ENCODE data around the gene ADPRM. TPM values are rescaled to one million over a fixed set of nuclear protein-coding genes. Genes with fewer than 3 reads are reported as not detected.

ADPRM gene
- total RNA-seq, 1 experiment from 2014 or later, result 2.9 TPM

DNA sequence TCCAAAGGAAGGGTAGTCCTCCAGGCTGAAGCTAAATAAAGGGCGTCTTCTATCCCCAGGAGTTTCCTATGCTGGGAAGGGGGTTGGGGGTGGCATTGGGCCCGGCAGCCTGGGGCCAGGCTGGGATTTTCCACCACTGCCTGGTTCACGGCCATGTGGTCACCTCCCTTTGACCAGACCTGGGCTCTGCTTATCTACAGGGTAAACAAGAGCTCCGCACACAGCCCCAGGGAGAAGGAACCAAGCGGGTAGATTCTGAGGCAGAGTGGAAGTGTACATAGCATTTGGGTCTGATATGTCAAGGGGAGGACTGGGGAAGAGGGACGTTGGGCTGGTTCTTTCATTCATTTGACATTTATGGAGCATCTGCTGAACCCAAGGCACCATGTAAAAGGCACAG is 59.7 kb downstream of the ADPRM start:
- Histone ChIP-seq H3K27ac (ENCODE audit: low read length) (no peak overlapping the region), H3K9ac (ENCODE audit: low read length) (no peak overlapping the region), H4K20me1 (ENCODE audit: low read length) (no peaks in the 10 kb centered on the region), H3K9me2 (replicated peaks; ENCODE audit: low read length) (no peaks in the 10 kb centered on the region), H3K36me3 (ENCODE audit: low read depth, low read length) (no peaks in the 10 kb centered on the region), H3F3A (ENCODE audit: low read length, unreplicated experiment) (no peaks in the 10 kb centered on the region), H3K4me2 (ENCODE audit: low read length) (no peak overlapping the region), H3K4me1 (ENCODE audit: insufficient read depth, low read length) (no peaks in the 10 kb centered on the region; the same call in 1 of the 2 replicates), H3K27me3 (ENCODE audit: low read length) (no peaks in the 10 kb centered on the region), H3K9me3 (ENCODE audit: low read length) (no peaks in the 10 kb centered on the region), H3K79me2 (ENCODE audit: low read length) (no peaks in the 10 kb centered on the region), H2AFZ (ENCODE audit: low read length) (no peak overlapping the region), H3K4me3 (ENCODE audit: low read length) (no peak overlapping the region)
- no peak for DNase-seq
- TF ChIP-seq, protein P1, sequence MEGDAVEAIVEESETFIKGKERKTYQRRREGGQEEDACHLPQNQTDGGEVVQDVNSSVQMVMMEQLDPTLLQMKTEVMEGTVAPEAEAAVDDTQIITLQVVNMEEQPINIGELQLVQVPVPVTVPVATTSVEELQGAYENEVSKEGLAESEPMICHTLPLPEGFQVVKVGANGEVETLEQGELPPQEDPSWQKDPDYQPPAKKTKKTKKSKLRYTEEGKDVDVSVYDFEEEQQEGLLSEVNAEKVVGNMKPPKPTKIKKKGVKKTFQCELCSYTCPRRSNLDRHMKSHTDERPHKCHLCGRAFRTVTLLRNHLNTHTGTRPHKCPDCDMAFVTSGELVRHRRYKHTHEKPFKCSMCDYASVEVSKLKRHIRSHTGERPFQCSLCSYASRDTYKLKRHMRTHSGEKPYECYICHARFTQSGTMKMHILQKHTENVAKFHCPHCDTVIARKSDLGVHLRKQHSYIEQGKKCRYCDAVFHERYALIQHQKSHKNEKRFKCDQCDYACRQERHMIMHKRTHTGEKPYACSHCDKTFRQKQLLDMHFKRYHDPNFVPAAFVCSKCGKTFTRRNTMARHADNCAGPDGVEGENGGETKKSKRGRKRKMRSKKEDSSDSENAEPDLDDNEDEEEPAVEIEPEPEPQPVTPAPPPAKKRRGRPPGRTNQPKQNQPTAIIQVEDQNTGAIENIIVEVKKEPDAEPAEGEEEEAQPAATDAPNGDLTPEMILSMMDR (conservative IDR thresholded peaks at IDR 0.05; ENCODE audit: low read depth, low read length), result no peak
- no peak for ATAC-seq
- BruUV-seq (replicated peaks), result no TSS peak
- CTCF ChIA-PET, result no interaction called here
- POLR2A ChIA-PET (ENCODE audit: unreplicated experiment), result no interaction called here
- intact Hi-C loops (cut with micrococcal nuclease), result no loop called here

DNA sequence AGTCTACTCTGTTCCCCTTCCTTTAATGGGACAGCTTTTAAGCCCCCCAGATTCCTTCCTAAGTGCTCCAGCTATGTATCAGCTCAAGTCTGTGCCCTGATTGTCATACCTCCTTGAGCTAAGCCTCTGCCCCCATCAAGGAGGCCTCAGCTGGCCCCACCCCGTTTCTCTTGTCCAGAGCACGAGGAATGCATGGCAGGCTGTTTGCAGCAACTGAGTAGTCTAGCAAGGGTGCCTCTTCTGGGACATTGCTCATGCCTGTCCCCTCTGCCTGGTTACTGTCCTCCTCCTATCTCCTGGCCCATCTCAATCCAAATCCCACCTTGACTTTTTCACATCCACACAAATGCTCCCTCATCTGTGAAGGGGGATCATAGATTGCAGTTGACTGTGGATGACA is 60.3 kb downstream of the ADPRM start:
- ATAC-seq, result no peak
- H3K4me2 ChIP-seq (ENCODE audit: low read length), result no peak overlapping the region

DNA sequence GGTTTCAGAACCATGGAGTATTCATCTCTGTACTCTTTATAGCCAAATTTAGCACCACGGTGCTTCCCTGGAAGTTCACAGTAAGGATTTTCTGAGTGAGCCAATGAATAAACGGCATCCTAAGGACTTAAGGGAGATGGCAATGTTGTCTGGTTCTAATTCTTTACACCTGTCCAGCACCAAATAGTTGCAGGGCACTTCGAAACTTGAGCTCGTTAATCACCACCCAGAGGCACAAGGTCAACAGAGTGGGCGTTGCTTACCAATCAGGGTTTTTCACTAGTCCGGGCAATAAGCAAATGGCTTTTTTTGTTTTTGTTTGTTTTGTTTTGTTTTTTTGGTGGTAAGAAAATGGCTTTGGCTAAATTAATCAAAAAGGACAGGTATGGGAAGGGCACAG is 60.7 kb downstream of the ADPRM start:
- H3K27ac ChIP-seq (ENCODE audit: low read length), result no peak overlapping the region
- ATAC-seq, result no peak
- intact Hi-C loops (cut with micrococcal nuclease), result no loop called here
- no peaks in the 10 kb centered on the region for H3K9me2 ChIP-seq (replicated peaks; ENCODE audit: low read length)
- no peaks in the 10 kb centered on the region for H3K27me3 ChIP-seq (ENCODE audit: low read length)
- H3K36me3 ChIP-seq (ENCODE audit: low read depth, low read length), result no peaks in the 10 kb centered on the region
- H2AFZ ChIP-seq (ENCODE audit: low read length), result no peak overlapping the region
- TF ChIP-seq, protein P1 (conservative IDR thresholded peaks at IDR 0.05; ENCODE audit: low read depth, low read length), result no peak
- TF ChIP-seq EZH2 (IDR thresholded peaks at IDR 0.05; ENCODE audit: low read length, unreplicated experiment) (no peak), EZH2phosphoT487 (IDR thresholded peaks at IDR 0.05; ENCODE audit: borderline replicate concordance, low read length) (no peak)
- H3K4me3 ChIP-seq (ENCODE audit: low read length), result no peak overlapping the region
- no peak for DNase-seq
- CTCF ChIA-PET, result no interaction called here
- POLR2A ChIA-PET (ENCODE audit: unreplicated experiment), result no interaction called here
- no TSS peak for BruUV-seq (replicated peaks)
- no peaks in the 10 kb centered on the region for H3F3A ChIP-seq (ENCODE audit: low read length, unreplicated experiment)
- H3K4me1 ChIP-seq (ENCODE audit: insufficient read depth, low read length), result no peaks in the 10 kb centered on the region; the same call in 1 of the 2 replicates
- no peaks in the 10 kb centered on the region for H3K79me2 ChIP-seq (ENCODE audit: low read length)
- no peak overlapping the region for H3K9ac ChIP-seq (ENCODE audit: low read length)
- no peak overlapping the region for H3K4me2 ChIP-seq (ENCODE audit: low read length)
- no peaks in the 10 kb centered on the region for H3K9me3 ChIP-seq (ENCODE audit: low read length)
- H4K20me1 ChIP-seq (ENCODE audit: low read length), result no peaks in the 10 kb centered on the region

More for the DNA sequence above, 60.3 kb downstream of the ADPRM start:
- Histone ChIP-seq H2AFZ (ENCODE audit: low read length) (no peak overlapping the region), H3K79me2 (ENCODE audit: low read length) (no peaks in the 10 kb centered on the region), H4K20me1 (ENCODE audit: low read length) (no peaks in the 10 kb centered on the region), H3K4me3 (ENCODE audit: low read length) (no peak overlapping the region), H3K9me3 (ENCODE audit: low read length) (no peaks in the 10 kb centered on the region), H3K27ac (ENCODE audit: low read length) (no peak overlapping the region), H3K4me1 (ENCODE audit: insufficient read depth, low read length) (no peaks in the 10 kb centered on the region; the same call in 1 of the 2 replicates), H3F3A (ENCODE audit: low read length, unreplicated experiment) (no peaks in the 10 kb centered on the region), H3K9me2 (replicated peaks; ENCODE audit: low read length) (no peaks in the 10 kb centered on the region), H3K9ac (ENCODE audit: low read length) (no peak overlapping the region), H3K27me3 (ENCODE audit: low read length) (no peaks in the 10 kb centered on the region), H3K36me3 (ENCODE audit: low read depth, low read length) (no peaks in the 10 kb centered on the region)
- ChIA-PET POLR2A (ENCODE audit: unreplicated experiment) (no interaction called here), CTCF (no interaction called here)
- no peak for DNase-seq
- no TSS peak for BruUV-seq (replicated peaks)
- intact Hi-C loops (cut with micrococcal nuclease), result no loop called here
- TF ChIP-seq EZH2phosphoT487 (IDR thresholded peaks at IDR 0.05; ENCODE audit: borderline replicate concordance, low read length) (no peak), EZH2 (IDR thresholded peaks at IDR 0.05; ENCODE audit: low read length, unreplicated experiment) (no peak)
- TF ChIP-seq, protein P1 (conservative IDR thresholded peaks at IDR 0.05; ENCODE audit: low read depth, low read length), result no peak

Other genes starting within 250 kb of the ADPRM start
- not detected in 2 replicates for gene MYH4, start 228.0 kb upstream of the ADPRM start, total RNA-seq (2014; rRNA removed)
- not detected in 2 replicates for gene MYH1, start 179.1 kb upstream of the ADPRM start, total RNA-seq (2014; rRNA removed)
- gene MYH2, start 147.9 kb upstream of the ADPRM start, total RNA-seq (2014; rRNA removed), result not detected in 2 replicates
- gene MYH3, start 40.3 kb upstream of the ADPRM start, total RNA-seq (2014; rRNA removed), result 1.3 and 4.1 TPM in 2 replicates
- 38.0 and 59.7 TPM in 2 replicates for gene SCO1, start 61 bp upstream of the ADPRM start, total RNA-seq (2014; rRNA removed)
- gene TMEM220, start 32.4 kb downstream of the ADPRM start, total RNA-seq (2014; rRNA removed), result 0.98 and 3.9 TPM in 2 replicates
- not detected in 2 replicates for gene TMEM238L, start 106.5 kb downstream of the ADPRM start, total RNA-seq (2014; rRNA removed)
- gene PIRT, start 140.5 kb downstream of the ADPRM start, total RNA-seq (2014; rRNA removed), result not detected in 2 replicates

Data from PC-3 (cell line).